Tibial nerve (tissue), 4 donors: ENCODE measurements around the gene RIMKLB.

Source experiments
- EP300 ChIP-seq, 2 donors: sonication (generic); formaldehyde crosslinking; IDR thresholded peaks; one replicate each; pipeline ENCODE4 v1.6.1; 2017; ENCODE audit warnings: antibody characterized with exemption in 2 of 2, mild to moderate bottlenecking in 1 of 2
- POLR2A ChIP-seq, 2 donors: fragments of 450-650 bp; IDR thresholded peaks; one replicate each; pipeline ENCODE4 v1.6.1; 2017; ENCODE audit warnings: antibody characterized with exemption in 2 of 2, mild to moderate bottlenecking in 2 of 2, moderate library complexity in 2 of 2
- TF ChIP-seq, protein P1 (sequence below), 5 experiments: fragments of 200-600 bp in 3 of 5; fragments of 450-650 bp in 2 of 5; sonication (generic) in 3 of 5; IDR thresholded peaks; one replicate each; pipeline ENCODE4 v1.5.1; 2016 to 2019; ENCODE audit warnings: antibody characterized with exemption in 5 of 5, mild to moderate bottlenecking in 3 of 5, moderate library complexity in 2 of 5

DNA sequence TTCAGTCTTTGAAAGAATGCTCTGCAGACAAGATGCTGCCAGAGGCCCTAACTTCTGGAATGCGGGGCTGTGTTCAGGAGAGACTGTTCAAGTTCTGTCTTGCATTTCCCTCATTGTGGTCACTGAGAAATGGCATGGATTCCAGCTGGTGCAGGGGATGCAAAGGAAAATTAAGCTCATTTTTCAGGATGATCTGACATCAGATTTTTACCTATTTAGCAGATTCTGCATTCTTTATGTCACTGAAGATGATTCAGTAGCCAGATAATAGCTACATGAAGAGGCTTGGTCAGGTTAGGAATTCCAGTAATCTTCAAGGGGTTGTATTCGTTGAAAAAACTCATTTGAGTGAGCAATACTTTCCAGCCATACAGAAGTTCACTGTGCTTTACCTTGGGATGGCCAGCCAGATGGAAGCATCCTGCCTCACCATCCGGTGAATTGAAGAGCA is 19.1 kb upstream of the RIMKLB start:
- TF ChIP-seq POLR2A (IDR thresholded peaks at IDR 0.05) = no peak
- TF ChIP-seq EP300 (IDR thresholded peaks at IDR 0.05) = no peak
- TF ChIP-seq, protein P1, sequence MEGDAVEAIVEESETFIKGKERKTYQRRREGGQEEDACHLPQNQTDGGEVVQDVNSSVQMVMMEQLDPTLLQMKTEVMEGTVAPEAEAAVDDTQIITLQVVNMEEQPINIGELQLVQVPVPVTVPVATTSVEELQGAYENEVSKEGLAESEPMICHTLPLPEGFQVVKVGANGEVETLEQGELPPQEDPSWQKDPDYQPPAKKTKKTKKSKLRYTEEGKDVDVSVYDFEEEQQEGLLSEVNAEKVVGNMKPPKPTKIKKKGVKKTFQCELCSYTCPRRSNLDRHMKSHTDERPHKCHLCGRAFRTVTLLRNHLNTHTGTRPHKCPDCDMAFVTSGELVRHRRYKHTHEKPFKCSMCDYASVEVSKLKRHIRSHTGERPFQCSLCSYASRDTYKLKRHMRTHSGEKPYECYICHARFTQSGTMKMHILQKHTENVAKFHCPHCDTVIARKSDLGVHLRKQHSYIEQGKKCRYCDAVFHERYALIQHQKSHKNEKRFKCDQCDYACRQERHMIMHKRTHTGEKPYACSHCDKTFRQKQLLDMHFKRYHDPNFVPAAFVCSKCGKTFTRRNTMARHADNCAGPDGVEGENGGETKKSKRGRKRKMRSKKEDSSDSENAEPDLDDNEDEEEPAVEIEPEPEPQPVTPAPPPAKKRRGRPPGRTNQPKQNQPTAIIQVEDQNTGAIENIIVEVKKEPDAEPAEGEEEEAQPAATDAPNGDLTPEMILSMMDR (IDR thresholded peaks at IDR 0.05) = no peak
